Trophoblast cell (in vitro differentiated cells and primary cell): Measurements from ENCODE around the gene MBP.

Source experiments
- DNase-seq, 2 donors: peaks; one replicate each; pipeline ENCODE4 v3.0.0-alpha.2; 2016
- H2AFZ ChIP-seq: 2 replicates; pipeline ENCODE4 v1.6.1; 2013; ENCODE audit warnings: low read length, moderate library complexity, mild to moderate bottlenecking; ENCODE audit not compliant: insufficient read depth, poor library complexity
- H2AK5ac ChIP-seq: 2 replicates; pipeline ENCODE4 v1.6.1; 2013; ENCODE audit warnings: mild to moderate bottlenecking, low read length
- H2BK120ac ChIP-seq: 2 replicates; pipeline ENCODE4 v1.6.1; 2013; ENCODE audit warnings: low read length, mild to moderate bottlenecking, moderate library complexity; ENCODE audit not compliant: insufficient read depth, poor library complexity
- H2BK12ac ChIP-seq: 2 replicates; pipeline ENCODE4 v1.6.1; 2013; ENCODE audit warnings: mild to moderate bottlenecking, low read length, moderate library complexity
- H2BK5ac ChIP-seq: 2 replicates; pipeline ENCODE4 v1.6.1; 2013; ENCODE audit warnings: low read length, low read depth, moderate library complexity, mild to moderate bottlenecking; ENCODE audit not compliant: poor library complexity
- H3K14ac ChIP-seq: 2 replicates; pipeline ENCODE4 v1.6.1; 2013; ENCODE audit warnings: mild to moderate bottlenecking, low read length
- H3K18ac ChIP-seq: 2 replicates; pipeline ENCODE4 v1.6.1; 2013; ENCODE audit warnings: mild to moderate bottlenecking, low read length
- H3K23ac ChIP-seq: 2 replicates; pipeline ENCODE4 v1.6.1; 2013; ENCODE audit warnings: low read length
- H3K27ac ChIP-seq: 2 replicates; pipeline ENCODE4 v1.5.1; 2013; ENCODE audit warnings: low read depth, mild to moderate bottlenecking, inconsistent platforms, low read length, moderate library complexity
- H3K27me3 ChIP-seq: 2 replicates; pipeline ENCODE4 v1.6.1; 2013; ENCODE audit warnings: inconsistent platforms, mild to moderate bottlenecking, low read length, moderate library complexity; ENCODE audit not compliant: insufficient read depth
- H3K36me3 ChIP-seq, 2 experiments: 1 replicate in 1 of 2; 2 replicates in 1 of 2; pipeline ENCODE4 v1.6.1; 2013; ENCODE audit warnings: low read length in 2 of 2, mild to moderate bottlenecking in 2 of 2, moderate library complexity in 1 of 2; ENCODE audit not compliant: insufficient read depth in 2 of 2, control insufficient read depth in 1 of 2
- H3K4ac ChIP-seq: 2 replicates; pipeline ENCODE4 v1.6.1; 2013; ENCODE audit warnings: low read depth, mild to moderate bottlenecking, low read length, moderate library complexity
- H3K4me1 ChIP-seq, 2 experiments: 1 replicate in 1 of 2; 2 replicates in 1 of 2; pipeline ENCODE4 v1.6.1; 2013; ENCODE audit warnings: low read length in 2 of 2, mild to moderate bottlenecking in 2 of 2, moderate library complexity in 1 of 2; ENCODE audit not compliant: insufficient read depth in 2 of 2, control insufficient read depth in 1 of 2
- H3K4me2 ChIP-seq: 2 replicates; pipeline ENCODE4 v1.6.1; 2013; ENCODE audit warnings: inconsistent platforms, mild to moderate bottlenecking, low read length, moderate library complexity
- H3K4me3 ChIP-seq: 2 replicates; pipeline ENCODE4 v1.5.1; 2013; ENCODE audit warnings: mild to moderate bottlenecking, low read depth, low read length, inconsistent platforms
- H3K79me1 ChIP-seq: one replicate; pipeline ENCODE4 v1.6.1; 2013; ENCODE audit warnings: low read length
- H3K79me2 ChIP-seq: 2 replicates; pipeline ENCODE4 v1.6.1; 2013; ENCODE audit warnings: low read length, mild to moderate bottlenecking; ENCODE audit not compliant: control insufficient read depth, insufficient read depth, poor library complexity
- H3K9ac ChIP-seq: 2 replicates; pipeline ENCODE4 v1.6.1; 2013; ENCODE audit warnings: mild to moderate bottlenecking, low read length
- H3K9me3 ChIP-seq: 2 replicates; pipeline ENCODE4 v1.6.1; 2013; ENCODE audit warnings: low read depth, mild to moderate bottlenecking, control low read depth, inconsistent platforms, low read length; ENCODE audit not compliant: insufficient read depth
- H4K12ac ChIP-seq: 2 replicates; pipeline ENCODE4 v1.6.1; 2013; ENCODE audit warnings: low read depth, mild to moderate bottlenecking, low read length, moderate library complexity
- H4K8ac ChIP-seq: 2 replicates; pipeline ENCODE4 v1.6.1; 2013; ENCODE audit warnings: low read depth, mild to moderate bottlenecking, low read length, moderate library complexity
- H4K91ac ChIP-seq: one replicate; pipeline ENCODE4 v1.6.1; 2013; ENCODE audit warnings: low read depth, mild to moderate bottlenecking, low read length, moderate library complexity
- WGBS: extraction: QIAGEN DNeasy Blood & Tissue Kit; methylation state at CpG from one replicate; pipeline ENCODE4 v1.1.7; 2013; ENCODE audit warnings: missing lambda C conversion rate; ENCODE audit not compliant: insufficient read length, insufficient coverage; ENCODE audit errors: extremely low coverage; 5-methylcytosine and 5-hydroxymethylcytosine counted together

The MBP gene

GRCh38 chr18:76936877-76937276 lies 195.7 kb downstream of the MBP start:
- no peak for DNase-seq
- peaks cover 21 to 27% of the 10 kb centered on the region in 2 experiments for H3K36me3 ChIP-seq
- H2BK12ac ChIP-seq, result no peak overlapping the region
- no peaks in the 10 kb centered on the region for H3K79me1 ChIP-seq
- no peak overlapping the region for H4K12ac ChIP-seq
- no peak overlapping the region for H3K27ac ChIP-seq
- H3K4me2 ChIP-seq, result no peak overlapping the region
- no peak overlapping the region for H3K23ac ChIP-seq
- H4K91ac ChIP-seq, result no peak overlapping the region
- no peak overlapping the region for H3K4ac ChIP-seq
- no peak overlapping the region for H3K18ac ChIP-seq
- peaks cover 3% of the 10 kb centered on the region for H3K9me3 ChIP-seq
- H2BK5ac ChIP-seq, result no peak overlapping the region
- H2AFZ ChIP-seq, result no peak overlapping the region
- no peaks in the 10 kb centered on the region for H3K27me3 ChIP-seq
- H3K4me1 ChIP-seq, result no peaks in the 10 kb centered on the region
- no peak overlapping the region for H3K14ac ChIP-seq
- H2BK120ac ChIP-seq, result no peak overlapping the region
- WGBS, result no CpG with 5 or more reads among the region's 11 CpGs
- no peak overlapping the region for H3K9ac ChIP-seq
- no peaks in the 10 kb centered on the region for H3K79me2 ChIP-seq
- H2AK5ac ChIP-seq, result no peak overlapping the region
- no peak overlapping the region for H4K8ac ChIP-seq
- H3K4me3 ChIP-seq, result no peak overlapping the region

DNA sequence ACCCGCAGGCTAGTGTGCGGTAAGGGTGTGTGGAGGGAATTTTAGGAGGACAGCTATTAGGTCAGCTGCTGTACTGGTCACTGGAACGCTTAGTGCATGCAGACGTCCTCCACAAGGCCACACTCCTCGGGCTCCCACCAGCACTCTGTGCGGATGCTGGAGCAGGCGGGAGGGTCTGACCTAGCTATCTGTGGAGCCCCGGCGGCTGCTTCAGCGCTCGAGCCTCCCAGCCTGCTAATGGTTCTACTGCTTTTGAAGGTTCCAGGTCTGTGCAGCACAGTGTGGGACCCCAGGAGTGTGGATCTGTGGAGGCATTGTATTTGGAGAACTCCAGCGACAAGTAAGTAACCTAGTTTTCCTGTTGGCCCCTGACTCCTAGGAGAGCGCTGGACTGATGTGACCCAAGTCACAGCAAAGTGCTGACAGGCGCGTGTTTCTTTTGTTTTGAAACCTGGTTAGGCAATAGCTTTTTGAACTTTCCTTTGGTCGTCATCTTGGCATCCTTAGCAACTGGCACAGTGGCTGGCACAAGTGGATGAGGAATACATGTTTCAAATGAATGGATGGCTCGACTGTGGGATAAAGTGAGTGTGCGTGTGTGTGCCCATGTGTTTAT lies 196.8 kb downstream of the MBP start:
- H3K4me3 ChIP-seq, result no peak overlapping the region
- H4K12ac ChIP-seq, result no peak overlapping the region
- H2BK12ac ChIP-seq, result no peak overlapping the region
- H3K27ac ChIP-seq, result no peak overlapping the region
- H3K4me2 ChIP-seq, result no peak overlapping the region
- H2BK5ac ChIP-seq, result no peak overlapping the region
- H3K79me1 ChIP-seq, result no peaks in the 10 kb centered on the region
- H4K8ac ChIP-seq, result no peak overlapping the region
- H3K23ac ChIP-seq, result no peak overlapping the region
- no peaks in the 10 kb centered on the region for H3K27me3 ChIP-seq
- no peak overlapping the region for H3K18ac ChIP-seq
- peaks cover 21 to 27% of the 10 kb centered on the region in 2 experiments for H3K36me3 ChIP-seq
- no peak for DNase-seq
- H3K79me2 ChIP-seq, result no peaks in the 10 kb centered on the region
- peaks cover 3% of the 10 kb centered on the region for H3K9me3 ChIP-seq
- no peak overlapping the region for H3K4ac ChIP-seq
- no peak overlapping the region for H4K91ac ChIP-seq
- no CpG with 5 or more reads among the region's 18 CpGs for WGBS
- H2AK5ac ChIP-seq, result no peak overlapping the region
- H3K9ac ChIP-seq, result no peak overlapping the region
- no peaks in the 10 kb centered on the region for H3K4me1 ChIP-seq
- no peak overlapping the region for H2AFZ ChIP-seq
- H2BK120ac ChIP-seq, result no peak overlapping the region
- H3K14ac ChIP-seq, result no peak overlapping the region

DNA sequence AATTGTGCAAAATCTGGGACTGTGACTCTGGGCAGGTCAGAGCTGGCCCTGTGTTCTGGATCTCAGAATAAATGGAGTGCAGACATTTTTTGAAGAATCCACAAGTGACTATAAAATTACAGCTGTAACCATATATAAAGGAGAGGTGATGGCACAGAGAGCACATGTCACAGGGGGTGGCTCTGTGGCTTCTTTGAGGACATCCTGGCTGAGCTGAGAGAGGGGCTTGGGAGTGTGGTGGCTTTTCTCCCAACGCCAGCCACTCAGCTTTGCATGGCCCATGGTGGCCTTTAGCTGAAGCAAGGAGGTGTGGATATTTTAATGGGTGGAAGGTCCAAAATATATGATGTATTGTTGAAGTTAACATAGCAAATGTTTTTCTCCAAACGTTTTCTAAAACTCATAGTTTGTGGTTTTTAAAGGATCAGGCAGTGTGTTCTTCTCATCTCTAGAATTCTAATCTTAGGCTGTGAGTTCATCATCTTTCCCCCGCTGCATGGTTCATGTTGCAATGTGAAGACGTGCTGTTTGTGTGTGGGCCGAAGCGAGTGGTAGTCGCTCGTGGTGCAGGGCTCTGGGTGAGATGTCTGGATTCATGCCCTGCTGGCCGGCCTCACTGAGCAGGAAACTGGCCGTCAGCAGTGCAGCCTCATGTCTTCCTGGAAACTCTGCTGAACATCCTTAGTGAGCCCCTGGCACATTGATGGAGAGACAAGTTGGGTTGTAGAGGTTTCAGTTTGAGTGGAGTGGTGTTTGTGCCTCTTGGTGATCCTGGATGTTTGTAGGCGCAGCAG lies 200.4 kb downstream of the MBP start:
- no peak for DNase-seq
- Histone ChIP-seq H3K79me2 (no peaks in the 10 kb centered on the region), H2BK5ac (no peak overlapping the region), H4K91ac (no peak overlapping the region), H2BK12ac (no peak overlapping the region), H3K23ac (no peak overlapping the region), H3K4me2 (no peak overlapping the region), H2BK120ac (no peak overlapping the region), H3K18ac (no peak overlapping the region), H3K14ac (no peak overlapping the region), H4K12ac (no peak overlapping the region), H3K27me3 (no peaks in the 10 kb centered on the region), H3K4me3 (no peak overlapping the region), H2AK5ac (no peak overlapping the region), H3K36me3 (peaks cover 17 to 23% of the 10 kb centered on the region in 2 experiments), H3K79me1 (no peaks in the 10 kb centered on the region), H3K9ac (no peak overlapping the region), H2AFZ (no peak overlapping the region), H3K4me1 (no peaks in the 10 kb centered on the region), H3K4ac (no peak overlapping the region), H3K27ac (no peak overlapping the region), H3K9me3 (peaks cover 2% of the 10 kb centered on the region), H4K8ac (no peak overlapping the region)
- no CpG with 5 or more reads among the region's 11 CpGs for WGBS

- Histone ChIP-seq H4K12ac (no peak overlapping the region), H3K27ac (no peak overlapping the region), H3K27me3 (no peaks in the 10 kb centered on the region), H3K79me2 (no peaks in the 10 kb centered on the region), H3K9ac (no peak overlapping the region), H3K4me2 (no peak overlapping the region), H3K36me3 (peaks cover 18 to 22% of the 10 kb centered on the region in 2 experiments), H2BK12ac (no peak overlapping the region), H2AFZ (no peak overlapping the region), H3K4me1 (no peaks in the 10 kb centered on the region), H3K14ac (no peak overlapping the region), H3K9me3 (peaks cover 2% of the 10 kb centered on the region), H2AK5ac (no peak overlapping the region), H4K8ac (no peak overlapping the region), H3K4ac (no peak overlapping the region), H2BK120ac (no peak overlapping the region), H3K4me3 (no peak overlapping the region), H3K79me1 (no peaks in the 10 kb centered on the region), H2BK5ac (no peak overlapping the region), H3K23ac (no peak overlapping the region), H4K91ac (no peak overlapping the region), H3K18ac (no peak overlapping the region)
- no CpG with 5 or more reads among the region's 6 CpGs for WGBS
- DNase-seq, result no peak
These were observed 201.4 kb downstream of the MBP start for GRCh38 chr18:76931171-76931570.
